ENCODE measurements around the gene MED13.
"Not testable (repeated sequence)": the region's sequence is repeated elsewhere in the genome, so short reads cannot be mapped to it uniquely, and the experiment has no call there.

MED13 gene

GRCh38 chr17:62049299-62049698 is 15.8 kb downstream of the MED13 start:
- DNase-seq: no peak

- no peak for DNase-seq
These were observed 16.8 kb downstream of the MED13 start for GRCh38 chr17:62048262-62048661.

DNA sequence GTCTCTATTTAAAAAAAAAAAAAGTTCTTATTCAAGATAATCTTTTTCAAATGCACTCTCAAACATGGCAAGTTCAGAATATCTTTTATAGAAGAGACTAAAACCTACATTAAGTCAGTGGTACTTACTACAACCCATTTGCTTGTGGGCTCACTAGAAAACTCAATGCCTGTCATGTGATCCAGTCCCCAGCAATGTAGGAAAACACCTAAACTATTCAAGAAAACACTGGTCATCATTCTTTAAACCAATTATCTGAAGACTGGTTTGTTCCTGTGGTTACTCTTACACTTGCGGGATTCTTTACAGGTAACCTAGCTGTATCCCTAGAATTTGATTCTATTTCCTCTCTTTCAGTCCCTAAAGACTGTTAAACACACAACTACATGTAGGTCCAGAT is 19.6 kb downstream of the MED13 start:
- no peak for DNase-seq

GRCh38 chr17:62045109-62045508 is 20.0 kb downstream of the MED13 start:
- DNase-seq: no peak

DNA sequence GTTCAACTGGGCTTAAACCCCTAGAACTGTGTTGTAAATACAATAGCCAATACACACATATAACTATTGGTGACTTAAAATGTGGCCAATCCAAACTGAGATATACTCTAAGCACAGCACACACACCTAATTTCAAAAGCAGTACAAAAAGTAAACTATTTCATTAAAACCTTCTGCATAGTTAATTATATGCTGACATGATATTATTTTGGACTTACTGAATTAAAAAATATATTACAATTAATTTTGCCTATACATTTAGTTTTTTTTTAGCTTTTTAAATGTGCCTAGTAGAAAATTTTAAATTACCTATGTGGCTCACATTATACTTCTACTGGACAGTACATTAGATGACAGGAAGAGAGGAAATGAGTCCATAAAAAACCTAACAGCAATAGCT is 21.5 kb downstream of the MED13 start:
- no peak for DNase-seq

GRCh38 chr17:62043140-62043539 is 21.9 kb downstream of the MED13 start:
- DNase-seq: no peak

DNA sequence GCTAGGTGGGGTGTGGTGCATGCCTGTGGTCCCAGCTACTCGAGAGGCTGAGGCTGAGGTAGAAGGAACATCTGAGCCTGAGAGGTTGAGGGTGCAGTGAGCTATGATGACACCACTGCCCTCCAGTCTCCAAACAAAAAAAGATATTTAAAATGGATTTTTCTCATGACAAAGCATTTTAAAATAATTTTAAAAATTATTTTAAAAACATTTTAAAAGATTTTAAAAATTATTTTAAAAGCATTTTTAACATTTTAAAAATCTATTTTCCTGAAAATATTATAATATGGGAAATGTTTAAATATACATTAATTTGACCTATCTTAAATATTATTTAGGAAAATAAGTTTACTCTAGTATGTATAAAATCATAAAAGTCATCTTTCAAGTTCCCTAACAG is 26.8 kb downstream of the MED13 start:
- DNase-seq: no peak

- no peak for DNase-seq
These were observed 31.8 kb downstream of the MED13 start for GRCh38 chr17:62033317-62033716.

DNA sequence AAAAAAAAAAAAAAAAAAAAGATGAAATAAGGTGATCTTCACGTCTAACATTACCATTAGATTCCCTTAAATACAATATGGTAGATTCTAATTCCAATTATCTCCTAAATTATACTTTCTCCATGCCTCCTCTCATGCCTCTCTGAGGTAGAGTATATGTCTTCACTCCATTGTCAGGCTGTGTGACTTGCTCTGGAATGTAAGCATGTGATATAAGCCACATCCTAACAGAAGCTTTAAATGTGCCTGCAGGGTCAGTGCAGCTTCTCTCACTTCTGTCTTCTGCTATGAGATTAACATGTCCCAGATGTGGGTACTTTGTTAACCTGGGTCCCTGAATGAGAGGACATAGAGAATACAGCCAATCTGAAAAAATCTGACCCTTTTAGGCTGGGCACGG is 32.6 kb downstream of the MED13 start:
- no peak for DNase-seq

DNA sequence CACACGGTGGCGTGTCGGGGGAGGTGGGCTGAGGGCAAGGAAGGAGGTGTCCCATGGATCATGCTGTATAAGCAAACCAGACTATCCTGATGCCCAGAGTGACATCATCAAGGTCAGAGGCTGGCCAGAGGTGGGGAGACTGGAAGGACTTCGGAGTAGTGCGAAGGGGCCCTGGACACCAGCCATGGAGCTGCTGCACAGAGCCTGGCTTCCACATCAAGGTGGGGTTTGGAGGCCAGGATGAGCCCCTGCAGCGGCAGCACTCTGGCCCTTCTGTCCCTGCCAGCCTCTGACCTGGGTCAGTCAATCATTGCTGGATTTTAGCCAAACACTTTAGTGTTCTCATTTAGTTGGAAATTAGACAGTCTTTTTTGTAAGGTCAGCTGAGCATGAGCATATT is 34.8 kb downstream of the MED13 start:
- no peak for DNase-seq

GRCh38 chr17:62024866-62025265 is 40.2 kb downstream of the MED13 start:
- DNase-seq: no peak

- no peak for DNase-seq
These were observed 47.2 kb downstream of the MED13 start for GRCh38 chr17:62017912-62018311.

DNA sequence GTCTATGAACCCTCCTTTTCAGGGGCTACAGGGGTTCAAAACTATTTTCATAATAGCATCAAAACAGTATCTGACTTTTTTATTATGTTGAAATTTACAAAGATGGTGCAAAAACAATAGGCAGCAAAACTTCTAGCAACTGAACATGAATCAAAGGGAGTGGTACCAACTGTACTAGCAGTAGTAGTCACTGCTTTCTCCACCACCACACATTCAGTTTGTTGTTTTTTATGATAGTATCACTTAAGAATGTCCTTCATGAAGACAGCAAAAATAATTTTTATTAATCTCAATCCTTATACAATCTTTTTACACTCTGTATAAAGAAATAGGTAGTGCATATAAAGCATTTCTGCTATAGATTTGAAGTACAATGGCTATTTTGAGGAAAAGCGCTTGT is 47.6 kb downstream of the MED13 start:
- no peak for DNase-seq

- no peak for DNase-seq
These were observed 50.6 kb downstream of the MED13 start for GRCh38 chr17:62014526-62014925.

DNA sequence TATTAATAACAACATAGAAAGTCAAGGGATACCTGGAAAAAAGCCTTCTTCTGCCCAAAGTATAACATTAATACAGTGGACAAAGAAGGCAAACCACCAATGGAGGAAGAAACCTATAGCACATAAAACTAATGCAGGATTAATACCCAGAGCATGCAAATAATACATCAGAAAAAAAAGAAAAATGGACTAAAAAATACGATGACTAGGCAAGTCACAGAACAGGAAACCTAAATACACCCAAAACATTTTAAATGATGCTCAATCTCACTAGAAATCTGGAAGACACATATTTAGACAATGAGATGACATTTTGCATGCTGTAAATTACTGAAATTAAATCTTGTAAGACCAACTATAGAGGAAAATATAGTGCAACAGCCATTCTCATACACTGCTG is 55.9 kb downstream of the MED13 start:
- no peak for DNase-seq

DNA sequence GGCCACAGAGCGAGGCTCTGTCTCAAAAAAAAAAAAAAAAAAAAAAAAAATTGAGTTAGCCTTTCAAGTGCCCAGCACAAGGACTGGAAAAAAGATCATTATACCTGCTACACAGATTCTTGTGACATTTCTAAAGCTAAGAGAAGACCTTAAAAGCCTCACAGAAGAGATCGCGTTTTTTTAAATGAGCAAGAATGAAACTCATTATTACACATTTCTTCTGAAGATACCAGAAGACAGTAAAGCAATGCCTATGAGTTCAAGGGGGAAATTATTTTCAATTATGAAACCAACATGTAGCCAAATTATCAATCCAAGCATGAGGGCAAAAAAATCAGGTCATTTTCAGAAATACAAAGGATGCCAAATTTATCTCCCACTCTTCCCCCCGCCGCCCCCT is 56.8 kb downstream of the MED13 start:
- DNase-seq: no peak

GRCh38 chr17:62004388-62004787 is 60.7 kb downstream of the MED13 start:
- no peak for DNase-seq

GRCh38 chr17:62003141-62003540 is 61.9 kb downstream of the MED13 start:
- not testable (repeated sequence) for DNase-seq

DNA sequence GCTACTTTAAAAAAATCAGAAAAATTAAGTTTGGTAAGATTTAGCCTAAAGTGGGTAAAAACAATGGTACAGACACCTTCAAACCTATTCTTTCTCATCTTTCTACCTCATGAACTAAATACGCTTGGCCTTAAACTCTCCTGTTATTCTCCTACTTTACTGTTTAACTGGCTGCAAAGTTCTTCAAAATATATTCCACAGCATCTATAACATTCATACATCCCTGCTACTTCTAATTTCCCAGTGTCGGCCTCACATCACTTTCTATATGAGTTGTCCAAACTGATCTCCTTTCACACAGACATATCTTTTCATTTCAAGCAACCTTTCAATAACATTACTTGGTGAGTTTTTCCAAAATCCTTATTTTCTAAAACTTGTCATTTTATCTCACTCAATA is 64.0 kb downstream of the MED13 start:
- no peak for DNase-seq

GRCh38 chr17:62000186-62000585 is 64.9 kb downstream of the MED13 start:
- no peak for DNase-seq

GRCh38 chr17:61998534-61998933 is 66.5 kb downstream of the MED13 start:
- DNase-seq: not testable (repeated sequence)

DNA sequence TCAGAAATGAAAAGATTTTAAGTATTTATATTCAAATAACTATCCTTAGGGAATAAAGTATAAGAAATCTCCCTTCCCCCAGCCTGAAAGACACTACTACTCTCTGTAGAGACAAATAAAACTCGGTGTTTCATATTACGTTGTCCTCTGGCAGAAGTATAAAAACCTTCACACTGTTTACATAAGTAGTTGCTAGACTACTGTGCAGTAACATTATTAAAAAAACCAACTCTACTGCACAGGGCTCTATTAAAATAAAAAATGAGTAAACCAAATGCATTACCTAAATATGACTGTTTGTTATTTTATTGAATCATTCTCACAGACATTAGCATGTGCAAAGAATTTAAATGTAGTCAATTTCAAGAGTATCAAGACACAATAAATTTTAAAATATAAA is 67.4 kb downstream of the MED13 start:
- DNase-seq: no peak

DNA sequence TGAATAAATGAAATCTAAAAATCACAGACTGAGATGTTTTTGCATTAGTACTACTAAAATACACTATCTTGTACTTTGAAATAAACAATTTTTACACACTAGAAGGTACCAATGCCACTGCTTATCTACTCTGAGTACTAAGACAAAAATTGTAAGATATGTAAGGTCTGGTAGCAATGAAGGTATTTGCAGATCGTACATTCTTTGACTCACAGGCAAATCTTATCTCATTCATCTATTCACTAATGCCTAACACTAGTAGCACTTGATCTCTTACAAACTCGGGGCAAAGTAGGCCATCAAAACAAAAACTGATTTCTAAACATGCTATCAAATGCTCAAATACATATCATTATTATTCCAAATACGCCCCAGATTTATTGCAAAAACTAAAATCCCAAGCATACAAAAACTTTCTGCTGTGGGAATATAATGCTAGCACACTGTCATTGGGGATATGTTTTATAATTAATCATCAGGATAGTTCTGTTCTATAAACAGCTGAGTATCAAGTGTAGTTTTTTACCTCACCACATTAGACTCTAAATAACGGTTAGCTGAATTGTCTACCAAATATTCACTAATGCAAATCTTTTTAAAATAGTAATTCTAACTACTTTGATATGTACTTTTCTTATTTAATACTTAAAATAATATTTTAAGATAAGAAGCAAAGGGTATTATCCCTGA is 68.0 kb downstream of the MED13 start:
- no peak for DNase-seq

- no peak for DNase-seq
These were observed 75.6 kb downstream of the MED13 start for GRCh38 chr17:61989509-61989908.

DNA sequence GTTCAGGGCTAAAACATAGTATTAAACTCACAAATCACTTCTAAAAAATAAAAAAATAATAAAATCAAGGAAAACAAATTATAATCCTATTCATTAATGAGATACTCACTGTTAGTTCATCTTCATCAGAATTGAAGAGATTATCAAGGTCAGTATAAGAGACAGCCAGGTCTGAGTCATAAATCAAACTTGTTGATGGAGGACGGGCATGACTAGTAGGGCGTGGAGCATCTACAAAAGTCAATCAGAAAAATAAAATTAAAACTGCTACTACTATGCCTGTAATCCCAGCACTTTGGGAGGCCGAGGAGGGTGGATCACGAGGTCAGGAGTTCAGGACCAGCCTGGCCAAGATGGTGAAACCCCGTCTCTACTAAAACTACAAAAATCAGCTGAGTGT is 78.2 kb downstream of the MED13 start:
- DNase-seq: no peak

GRCh38 chr17:61984821-61985220 is 80.3 kb downstream of the MED13 start:
- DNase-seq: no peak
